GM18511 (cell line): Measurements from ENCODE around the gene MNT.

Experiments
- ATAC-seq: cut with Tn5 transposase; IDR thresholded peaks from one replicate; pipeline ENCODE4 v1.9.1; 2021; ENCODE audit warnings: mild to moderate bottlenecking, moderate library complexity; ENCODE audit not compliant: unreplicated experiment

The MNT gene

DNA sequence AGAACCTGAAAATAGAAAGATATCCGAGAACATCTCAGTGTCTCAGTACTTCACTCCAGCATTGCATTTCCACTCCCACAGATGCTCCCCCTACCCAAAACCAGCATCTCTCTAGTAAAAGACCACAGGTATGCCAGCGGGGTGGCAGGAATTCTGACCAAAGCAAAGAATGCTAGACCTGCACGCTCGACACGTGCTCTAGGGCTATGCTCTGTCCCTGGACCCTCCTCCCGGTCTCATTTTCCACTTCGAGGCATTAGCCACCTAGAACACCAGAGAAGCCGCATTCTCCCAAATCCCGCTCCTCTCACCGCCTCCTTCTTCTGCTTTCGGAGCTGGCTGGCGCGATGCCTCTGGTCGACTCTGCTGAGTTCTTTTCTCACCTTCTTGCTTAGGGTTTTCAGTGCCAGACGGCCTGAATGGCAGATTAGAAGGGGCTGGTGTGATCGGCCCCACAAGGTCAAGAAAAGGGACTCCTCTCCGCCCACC lies 65.1 kb downstream of the MNT start:
- no peak for ATAC-seq
